OCI-LY1 (cell line): Measurements from ENCODE around the gene DCUN1D2.

Experiments used
- H2AFZ ChIP-seq: fragments of 200-600 bp; sonication (generic), shearing (Covaris generic); 2 replicates; pipeline ENCODE4 v1.6.0; 2014; ENCODE audit warnings: antibody characterized with exemption, mild to moderate bottlenecking, low read length
- H3F3A ChIP-seq: fragments of 200-600 bp; sonication (generic), shearing (Covaris generic); 2 replicates; pipeline ENCODE4 v1.6.0; 2014; ENCODE audit warnings: mild to moderate bottlenecking, antibody characterized with exemption, low read length, moderate library complexity; ENCODE audit not compliant: insufficient read depth
- H3K27ac ChIP-seq: fragments of 200-600 bp; sonication (generic); 2 replicates; pipeline ENCODE4 v1.5.1; 2014; ENCODE audit warnings: low read length, mixed run types, mild to moderate bottlenecking, low read depth; ENCODE audit not compliant: poor library complexity, severe bottlenecking
- H3K27me3 ChIP-seq: fragments of 200-600 bp; sonication (generic); 2 replicates; pipeline ENCODE4 v1.6.0; 2014; ENCODE audit warnings: antibody characterized with exemption, mild to moderate bottlenecking, low read length, moderate library complexity; ENCODE audit not compliant: insufficient read depth
- H3K36me3 ChIP-seq: fragments of 200-600 bp; sonication (generic); 2 replicates; pipeline ENCODE4 v1.6.1; 2014; ENCODE audit warnings: mild to moderate bottlenecking, antibody characterized with exemption, low read length, moderate library complexity, mixed read lengths; ENCODE audit not compliant: insufficient read depth
- H3K4me1 ChIP-seq: fragments of 200-600 bp; sonication (generic); 2 replicates; pipeline ENCODE4 v1.5.1; 2014; ENCODE audit warnings: mild to moderate bottlenecking, low read length, moderate library complexity; ENCODE audit not compliant: insufficient read depth, severe bottlenecking
- H3K4me2 ChIP-seq: fragments of 200-600 bp; sonication (generic), shearing (Covaris generic); 2 replicates; pipeline ENCODE4 v1.6.1; 2014; ENCODE audit warnings: low read length
- H3K4me3 ChIP-seq: fragments of 200-600 bp; sonication (generic); 2 replicates; pipeline ENCODE4 v1.5.1; 2014; ENCODE audit warnings: low read length, low read depth, mild to moderate bottlenecking, mixed read lengths; ENCODE audit not compliant: poor library complexity, severe bottlenecking
- H3K79me2 ChIP-seq: fragments of 200-600 bp; shearing (Covaris generic); 2 replicates; pipeline ENCODE4 v1.6.1; 2016; ENCODE audit warnings: mixed run types, low read length, mixed read lengths; ENCODE audit not compliant: insufficient read depth
- H3K9ac ChIP-seq: fragments of 200-600 bp; sonication (generic), shearing (Covaris generic); 2 replicates; pipeline ENCODE4 v1.6.1; 2014; ENCODE audit warnings: mild to moderate bottlenecking, low read length, mixed read lengths
- H3K9me2 ChIP-seq: fragments of 200-600 bp; sonication (generic), shearing (Covaris generic); 2 replicates; pipeline ENCODE4 v1.6.1; 2014; ENCODE audit warnings: low read depth, mild to moderate bottlenecking, low read length, mixed read lengths
- H3K9me3 ChIP-seq: fragments of 200-600 bp; shearing (Covaris generic); 2 replicates; pipeline ENCODE4 v1.6.1; 2014; ENCODE audit warnings: low read length, mixed read lengths
- H4K20me1 ChIP-seq: fragments of 200-600 bp; sonication (generic), shearing (Covaris generic); 2 replicates; pipeline ENCODE4 v1.6.0; 2016; ENCODE audit warnings: mild to moderate bottlenecking, low read length; ENCODE audit not compliant: insufficient read depth
- EZH2 ChIP-seq: fragments of 200-600 bp; sonication (generic), shearing (Covaris generic); IDR thresholded peaks from 2 replicates; pipeline ENCODE4 v1.8.0; 2017; ENCODE audit warnings: borderline replicate concordance, mixed run types, mild to moderate bottlenecking, antibody characterized with exemption, low read length, moderate library complexity, mixed read lengths
- TF ChIP-seq, protein P1 (sequence below): fragments of 200-600 bp; sonication (generic), shearing (Covaris generic); IDR thresholded peaks from 2 replicates; pipeline ENCODE4 v1.5.1; 2017; ENCODE audit warnings: mild to moderate bottlenecking, antibody characterized with exemption, low read length, moderate library complexity, mixed read lengths

DCUN1D2 gene

DNA sequence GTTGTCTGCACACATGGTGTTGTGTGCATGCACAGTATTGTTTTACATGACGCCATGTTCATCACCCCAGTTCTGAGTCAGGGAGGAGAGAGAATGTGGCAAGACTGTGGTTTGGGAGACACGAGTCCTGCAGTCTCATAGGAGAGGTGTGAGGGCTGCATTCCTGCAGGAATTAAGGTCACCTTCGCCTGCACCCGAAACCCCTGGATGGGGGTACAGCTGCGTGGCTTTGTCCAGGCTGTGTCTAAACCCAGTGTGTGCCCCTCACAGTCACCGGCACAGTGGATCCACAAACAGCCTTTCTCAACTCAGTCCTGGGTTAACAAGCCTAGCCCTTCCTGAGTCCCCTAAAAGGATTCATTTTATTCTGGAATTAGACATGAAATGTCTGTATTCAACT, 42.9 kb downstream of the DCUN1D2 start:
- H3K36me3 ChIP-seq, result peaks cover 14% of the 10 kb centered on the region
- no peak for TF ChIP-seq EZH2
- TF ChIP-seq, protein P1, sequence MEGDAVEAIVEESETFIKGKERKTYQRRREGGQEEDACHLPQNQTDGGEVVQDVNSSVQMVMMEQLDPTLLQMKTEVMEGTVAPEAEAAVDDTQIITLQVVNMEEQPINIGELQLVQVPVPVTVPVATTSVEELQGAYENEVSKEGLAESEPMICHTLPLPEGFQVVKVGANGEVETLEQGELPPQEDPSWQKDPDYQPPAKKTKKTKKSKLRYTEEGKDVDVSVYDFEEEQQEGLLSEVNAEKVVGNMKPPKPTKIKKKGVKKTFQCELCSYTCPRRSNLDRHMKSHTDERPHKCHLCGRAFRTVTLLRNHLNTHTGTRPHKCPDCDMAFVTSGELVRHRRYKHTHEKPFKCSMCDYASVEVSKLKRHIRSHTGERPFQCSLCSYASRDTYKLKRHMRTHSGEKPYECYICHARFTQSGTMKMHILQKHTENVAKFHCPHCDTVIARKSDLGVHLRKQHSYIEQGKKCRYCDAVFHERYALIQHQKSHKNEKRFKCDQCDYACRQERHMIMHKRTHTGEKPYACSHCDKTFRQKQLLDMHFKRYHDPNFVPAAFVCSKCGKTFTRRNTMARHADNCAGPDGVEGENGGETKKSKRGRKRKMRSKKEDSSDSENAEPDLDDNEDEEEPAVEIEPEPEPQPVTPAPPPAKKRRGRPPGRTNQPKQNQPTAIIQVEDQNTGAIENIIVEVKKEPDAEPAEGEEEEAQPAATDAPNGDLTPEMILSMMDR, result no peak
- H4K20me1 ChIP-seq, result no peaks in the 10 kb centered on the region
- H3K4me3 ChIP-seq, result peak overlapping the region; percentile 80
- no peaks in the 10 kb centered on the region for H3K79me2 ChIP-seq
- H3K4me1 ChIP-seq, result peaks cover 56% of the 10 kb centered on the region
- H3F3A ChIP-seq, result no peaks in the 10 kb centered on the region; the same call in 1 of the 2 replicates
- H3K9ac ChIP-seq, result peak overlapping the region; percentile 93
- H3K4me2 ChIP-seq, result peak overlapping the region; percentile 81
- H2AFZ ChIP-seq, result no peak overlapping the region
- H3K9me2 ChIP-seq, result no peaks in the 10 kb centered on the region
- H3K27me3 ChIP-seq, result no peaks in the 10 kb centered on the region
- H3K27ac ChIP-seq, result peak overlapping the region; percentile 96
- H3K9me3 ChIP-seq, result peaks cover 7% of the 10 kb centered on the region

DNA sequence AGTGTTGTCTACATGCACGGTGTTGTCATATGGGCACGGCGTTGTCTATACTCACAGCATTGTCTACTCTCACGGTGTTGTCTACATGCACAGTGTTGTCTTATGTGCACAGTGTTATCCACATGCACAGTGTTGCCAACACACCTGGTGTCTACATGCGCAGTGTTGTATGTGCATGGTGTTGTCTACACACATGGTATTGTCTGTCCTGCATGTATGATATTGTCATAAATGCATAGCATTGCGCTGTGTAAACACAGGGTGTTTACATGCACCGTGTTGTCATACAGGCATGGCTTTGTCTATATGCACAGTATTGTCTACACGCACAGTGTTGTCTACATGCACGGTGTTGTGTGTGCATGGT, 44.0 kb downstream of the DCUN1D2 start:
- TF ChIP-seq, protein P1, result no peak
- no peak for TF ChIP-seq EZH2
- Histone ChIP-seq H3K27me3 (no peaks in the 10 kb centered on the region), H3K4me1 (peaks cover 56% of the 10 kb centered on the region), H3K4me2 (peak overlapping the region; percentile 50), H4K20me1 (no peaks in the 10 kb centered on the region), H3K9me2 (no peaks in the 10 kb centered on the region), H3K9ac (peak overlapping the region; percentile 51), H3K27ac (peak overlapping the region; percentile 98), H3K36me3 (peaks cover 20% of the 10 kb centered on the region), H3K9me3 (peaks cover 12% of the 10 kb centered on the region), H3F3A (no peaks in the 10 kb centered on the region; the same call in 1 of the 2 replicates), H2AFZ (no peak overlapping the region), H3K79me2 (no peaks in the 10 kb centered on the region), H3K4me3 (peak overlapping the region; percentile 7)

DNA sequence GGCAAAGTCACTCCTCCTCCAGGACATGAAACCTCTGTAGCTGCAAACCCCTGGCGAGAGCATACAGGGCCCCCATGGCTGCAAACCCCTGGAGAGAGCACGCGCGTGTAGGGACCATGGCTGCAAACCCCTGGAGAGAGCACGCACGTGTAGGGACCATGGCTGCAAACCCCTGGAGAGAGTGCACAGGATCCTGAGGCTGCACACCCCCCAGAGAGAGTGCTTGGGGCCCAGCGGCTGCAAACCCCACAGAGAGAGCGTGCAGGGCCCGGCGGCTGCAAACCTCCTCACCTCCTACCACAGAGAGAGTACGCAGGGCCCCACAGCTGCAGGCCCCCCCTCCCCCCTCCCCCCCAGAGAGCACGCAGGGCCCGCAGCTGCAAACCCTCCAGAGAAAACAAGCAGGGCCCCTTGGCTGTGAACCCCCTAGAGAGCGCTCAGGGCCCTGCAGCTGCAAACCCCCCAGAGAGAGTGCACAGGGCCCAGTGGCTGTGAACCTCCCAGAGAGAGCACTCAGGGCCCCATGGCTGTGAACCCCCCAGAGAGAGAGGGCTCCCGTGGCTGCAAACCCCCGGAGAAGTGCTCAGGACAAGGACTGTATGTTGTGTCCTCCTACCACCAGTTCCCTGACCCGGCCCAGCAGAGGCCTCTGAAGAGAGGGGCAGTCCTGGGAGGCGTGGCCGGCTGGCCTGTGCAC, 44.6 kb downstream of the DCUN1D2 start:
- peaks cover 12% of the 10 kb centered on the region for H3K9me3 ChIP-seq
- H3K79me2 ChIP-seq, result no peaks in the 10 kb centered on the region
- no peaks in the 10 kb centered on the region for H3K27me3 ChIP-seq
- peak overlapping the region; percentile 98 for H3K27ac ChIP-seq
- H3K4me1 ChIP-seq, result peaks cover 56% of the 10 kb centered on the region
- H3K9me2 ChIP-seq, result no peaks in the 10 kb centered on the region
- no peak overlapping the region for H2AFZ ChIP-seq
- peak overlapping the region; percentile 72 for H3K9ac ChIP-seq
- H3K4me3 ChIP-seq, result peak overlapping the region; percentile 20
- H3K4me2 ChIP-seq, result peak overlapping the region; percentile 58
- H4K20me1 ChIP-seq, result no peaks in the 10 kb centered on the region
- H3F3A ChIP-seq, result no peaks in the 10 kb centered on the region; the same call in 1 of the 2 replicates
- no peak for TF ChIP-seq EZH2
- TF ChIP-seq, protein P1, result peak; percentile 34; the same call in 1 of the 2 replicates
- H3K36me3 ChIP-seq, result peaks cover 20% of the 10 kb centered on the region
